GM19468 (cell line): Measurements from ENCODE around the gene ASAP2.

ENCODE experiments used
- ATAC-seq: cut with Tn5 transposase; IDR thresholded peaks from one replicate; pipeline ENCODE4 v1.9.1; 2021; ENCODE audit warnings: mild to moderate bottlenecking, moderate library complexity, moderate number of reproducible peaks; ENCODE audit not compliant: unreplicated experiment; ENCODE audit errors: extremely low read depth

The ASAP2 gene

GRCh38 chr2:9364791-9365497 is 158.3 kb downstream of the ASAP2 start:
- ATAC-seq, result no peak

GRCh38 chr2:9365498-9366019 is 158.9 kb downstream of the ASAP2 start:
- ATAC-seq, result no peak

DNA sequence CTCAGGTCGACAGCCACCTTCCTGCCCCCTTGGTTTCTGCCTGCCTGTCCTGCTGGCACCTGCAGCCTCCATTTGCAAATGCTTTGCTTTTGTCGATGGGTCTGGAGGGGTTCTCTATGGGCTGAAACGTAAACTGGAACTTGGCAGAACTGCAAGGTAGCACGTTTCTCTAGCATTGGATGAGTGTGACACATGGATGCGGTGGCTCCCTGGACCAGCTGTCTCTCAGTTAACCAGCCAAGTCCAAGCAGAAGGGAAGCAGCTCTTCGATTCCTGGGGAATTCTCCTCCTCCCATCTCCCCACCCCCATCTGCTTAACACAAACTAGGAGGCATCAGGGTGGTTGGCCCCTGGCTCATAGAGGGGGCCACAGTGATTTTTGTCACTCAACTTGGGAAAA is 159.4 kb downstream of the ASAP2 start:
- no peak for ATAC-seq

DNA sequence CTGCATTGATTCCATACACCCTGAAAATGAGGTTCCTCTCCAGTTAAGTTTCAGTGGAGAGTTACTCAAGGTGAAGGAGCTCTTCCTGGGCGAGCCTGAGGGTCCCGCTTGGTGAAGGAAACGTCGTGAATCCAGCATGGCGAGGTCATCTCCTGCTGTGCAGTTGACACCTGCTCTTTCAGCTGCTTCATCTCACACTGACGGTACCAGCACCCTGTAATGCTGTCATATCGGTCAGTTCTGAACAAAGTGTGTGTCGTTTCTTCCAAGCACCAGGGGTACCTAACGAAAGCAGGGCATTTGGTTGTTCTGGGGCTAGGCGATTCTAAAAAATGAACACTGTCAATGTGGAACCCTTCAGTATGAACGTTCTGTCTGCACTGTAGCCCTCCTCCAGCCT is 164.1 kb downstream of the ASAP2 start:
- ATAC-seq, result no peak

- no peak for ATAC-seq
These were observed 166.4 kb downstream of the ASAP2 start for GRCh38 chr2:9373047-9373446.

GRCh38 chr2:9373476-9373875 is 166.9 kb downstream of the ASAP2 start:
- ATAC-seq, result no peak

DNA sequence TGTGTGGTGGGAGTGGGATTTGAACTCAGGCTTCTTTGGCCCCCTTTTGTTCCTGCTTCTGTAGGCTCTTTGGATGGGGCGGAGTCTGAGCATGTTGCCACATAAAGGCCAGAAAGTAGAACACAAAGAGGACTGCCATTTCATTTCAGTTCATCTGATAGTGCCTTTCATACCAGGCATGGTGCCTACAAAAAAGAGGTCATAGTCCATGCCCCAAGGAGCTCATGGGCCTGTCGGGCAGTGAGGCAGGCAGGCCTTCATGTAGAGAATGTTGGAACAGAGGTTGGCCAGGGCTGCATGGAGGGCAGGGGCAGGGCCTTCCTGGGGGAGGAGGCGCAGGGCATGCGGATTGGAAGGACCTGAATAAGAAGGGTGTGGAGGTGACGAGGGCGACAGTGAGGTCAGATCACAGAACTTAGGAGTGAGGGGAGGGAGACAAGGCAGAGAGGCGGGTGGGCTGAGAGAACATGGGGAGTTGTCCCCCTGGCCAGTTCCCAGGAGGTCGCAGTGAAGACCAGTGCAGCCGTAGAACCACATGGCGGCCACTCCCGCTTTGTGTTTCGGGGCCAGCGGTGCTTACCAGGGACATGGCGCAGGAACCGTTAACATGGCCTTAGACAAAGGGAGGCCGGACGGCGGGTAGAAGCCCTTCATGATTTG is 167.6 kb downstream of the ASAP2 start:
- ATAC-seq, result no peak

GRCh38 chr2:9375857-9376428 is 169.3 kb downstream of the ASAP2 start:
- ATAC-seq, result no peak

DNA sequence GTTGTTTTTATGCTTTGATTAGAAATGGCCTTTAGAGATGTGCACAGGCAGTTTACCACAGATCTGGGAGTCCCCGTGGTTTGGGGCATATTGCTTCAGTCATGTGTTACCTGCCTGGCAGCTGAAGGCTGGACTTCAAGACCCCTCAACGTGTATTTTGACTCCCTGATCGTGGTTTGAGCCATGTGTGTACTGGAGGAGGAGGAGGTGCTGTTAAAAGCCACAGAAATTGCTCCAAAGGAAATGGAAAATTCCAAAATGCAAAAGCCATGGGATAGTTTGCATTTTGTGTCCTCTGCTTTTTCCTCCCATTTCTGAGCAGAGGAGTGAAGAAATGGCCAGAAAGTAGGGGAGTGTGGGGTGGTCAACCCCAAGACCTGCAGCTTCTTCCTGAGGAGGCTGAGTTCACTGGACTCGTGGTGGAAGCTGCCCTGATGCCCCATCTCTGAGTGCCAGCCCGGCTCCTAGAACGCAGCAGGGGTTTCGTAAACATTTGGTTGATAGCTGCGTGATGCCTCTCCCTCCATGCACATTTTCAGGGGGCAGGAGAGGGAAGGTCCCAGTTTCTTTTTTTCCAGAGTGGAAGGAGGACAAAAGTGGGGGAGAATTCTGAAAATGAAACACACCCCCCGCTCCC is 171.0 kb downstream of the ASAP2 start:
- ATAC-seq, result no peak

DNA sequence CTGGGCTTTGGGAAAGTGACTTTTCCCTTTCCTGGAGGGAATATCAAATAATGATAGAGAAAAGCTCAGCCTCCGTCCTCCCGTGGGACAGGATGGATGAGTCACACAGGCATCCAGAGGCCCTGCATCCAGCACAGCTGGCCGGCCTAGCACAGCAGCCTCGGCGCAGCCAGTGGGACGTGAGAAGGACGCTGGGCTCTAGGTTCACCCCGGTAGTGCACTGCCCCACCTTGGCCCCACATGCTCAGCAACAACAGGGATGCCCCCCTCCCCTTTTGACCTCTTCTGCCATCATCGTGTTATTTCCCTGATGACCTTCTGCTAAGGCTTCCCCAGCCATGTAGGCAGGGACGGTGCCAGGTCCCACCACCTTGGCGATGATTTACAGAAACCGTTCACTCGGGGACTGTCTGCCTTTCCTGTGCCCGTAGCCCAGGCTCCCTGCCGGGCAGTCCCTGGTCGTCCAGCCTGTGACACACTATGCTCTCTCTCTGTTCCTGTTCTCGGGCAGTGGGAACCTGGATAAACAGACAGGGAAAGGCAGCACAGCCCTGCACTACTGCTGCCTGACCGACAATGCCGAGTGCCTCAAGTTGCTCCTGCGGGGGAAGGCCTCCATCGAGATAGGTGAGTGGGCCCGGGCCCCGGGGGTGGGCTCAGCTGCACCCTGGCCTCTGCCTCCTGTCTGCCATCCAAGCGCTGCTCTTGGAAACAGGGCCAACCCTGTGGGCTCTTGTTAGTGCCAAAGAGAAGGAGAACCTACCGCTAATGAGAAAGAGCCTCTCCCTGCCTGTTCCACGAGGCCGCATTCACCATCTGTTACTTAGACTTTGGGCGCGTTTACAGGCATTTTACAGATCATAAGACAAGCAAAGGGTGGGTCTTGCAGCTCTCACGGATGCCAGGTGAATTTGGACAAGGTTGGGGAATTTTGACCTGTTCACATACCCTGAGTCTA is 172.1 kb downstream of the ASAP2 start:
- ATAC-seq, result no peak

DNA sequence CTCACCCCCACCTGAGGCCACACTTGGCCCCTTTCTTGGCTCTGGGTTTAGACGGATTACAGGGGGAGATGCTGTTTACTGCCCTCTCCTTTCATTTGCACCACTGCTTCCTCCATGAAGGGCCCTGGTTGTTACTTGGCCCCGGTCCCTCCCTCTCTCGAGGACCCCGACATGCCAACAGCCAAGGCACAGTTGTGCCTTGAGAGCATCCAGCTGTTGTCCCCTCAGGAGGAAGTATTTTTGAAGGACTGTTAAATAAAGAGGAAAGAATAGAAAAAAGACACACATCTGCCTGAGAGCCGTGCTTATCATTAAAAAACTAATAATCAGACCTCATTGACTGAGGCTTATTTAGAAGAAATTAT is 172.8 kb downstream of the ASAP2 start:
- no peak for ATAC-seq

- no peak for ATAC-seq
These were observed 174.4 kb downstream of the ASAP2 start for GRCh38 chr2:9380702-9381628.

DNA sequence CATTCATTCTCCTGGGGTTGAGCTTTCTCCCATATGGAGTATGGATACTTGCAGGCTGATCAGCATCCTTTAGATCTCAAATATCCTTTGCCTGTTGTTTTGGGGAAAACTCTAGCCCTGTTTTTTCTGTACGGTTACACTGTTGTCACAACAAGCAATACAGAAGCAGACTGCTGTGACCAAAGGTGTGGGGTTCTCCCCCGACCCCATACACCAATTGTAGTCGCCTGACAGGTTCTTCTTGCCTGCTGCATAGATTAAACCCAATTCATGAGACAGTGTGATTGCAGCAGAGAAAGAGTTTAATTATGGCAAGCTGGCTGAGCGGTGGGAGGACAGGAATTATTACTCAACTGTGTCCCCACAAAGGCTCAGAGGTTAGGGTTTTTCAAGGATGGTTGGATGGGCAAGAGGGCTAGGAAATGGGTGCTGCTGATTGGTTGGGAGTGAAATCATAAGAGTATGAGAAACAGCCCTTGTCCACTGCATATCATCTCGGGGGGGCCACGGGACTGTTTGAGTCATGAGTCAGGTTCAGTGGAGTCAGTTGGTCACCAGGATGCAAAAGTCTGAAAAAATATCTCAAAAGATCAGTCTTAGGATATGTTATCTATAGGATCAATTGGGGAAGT is 176.1 kb downstream of the ASAP2 start:
- no peak for ATAC-seq

DNA sequence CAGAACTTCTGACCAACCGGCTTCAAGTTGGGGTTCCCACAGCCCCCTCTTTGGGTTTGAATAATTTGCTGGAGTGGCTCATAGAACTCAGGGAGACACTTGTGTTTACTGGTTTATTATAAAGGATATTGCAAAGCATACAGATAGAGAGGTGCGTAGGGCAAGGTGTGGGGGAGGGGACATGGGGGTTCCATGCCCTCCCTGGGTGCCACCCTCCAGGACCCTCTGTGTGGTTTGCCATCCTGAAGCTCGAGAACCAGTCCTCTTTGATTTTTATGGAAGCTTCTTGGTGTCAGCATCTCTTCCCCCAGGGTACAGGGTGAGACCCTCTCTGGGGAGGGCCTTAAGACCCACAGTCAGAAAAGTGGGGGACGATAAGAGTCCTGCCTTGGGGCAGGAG is 177.9 kb downstream of the ASAP2 start:
- ATAC-seq, result no peak

DNA sequence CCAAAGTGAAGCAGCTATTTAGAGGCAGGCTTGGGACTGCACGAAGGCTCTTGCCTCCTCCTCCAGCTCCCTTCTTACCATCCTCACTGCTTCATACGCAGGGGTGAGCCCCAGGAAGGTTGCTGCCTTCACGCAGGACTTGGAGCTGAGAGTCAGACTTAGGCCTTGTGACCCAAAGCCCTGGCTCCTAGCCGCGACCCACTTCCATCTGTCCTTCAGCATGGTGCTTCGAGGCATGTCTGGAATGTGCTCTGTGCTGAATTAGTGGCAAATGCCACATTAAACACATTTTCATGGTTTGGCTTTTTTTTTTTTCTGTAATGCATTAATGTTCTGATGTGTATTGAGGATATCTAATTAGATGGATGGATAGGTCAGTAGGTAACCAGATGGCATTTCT is 179.2 kb downstream of the ASAP2 start:
- ATAC-seq, result no peak

GRCh38 chr2:9388199-9388681 is 181.6 kb downstream of the ASAP2 start:
- no peak for ATAC-seq

DNA sequence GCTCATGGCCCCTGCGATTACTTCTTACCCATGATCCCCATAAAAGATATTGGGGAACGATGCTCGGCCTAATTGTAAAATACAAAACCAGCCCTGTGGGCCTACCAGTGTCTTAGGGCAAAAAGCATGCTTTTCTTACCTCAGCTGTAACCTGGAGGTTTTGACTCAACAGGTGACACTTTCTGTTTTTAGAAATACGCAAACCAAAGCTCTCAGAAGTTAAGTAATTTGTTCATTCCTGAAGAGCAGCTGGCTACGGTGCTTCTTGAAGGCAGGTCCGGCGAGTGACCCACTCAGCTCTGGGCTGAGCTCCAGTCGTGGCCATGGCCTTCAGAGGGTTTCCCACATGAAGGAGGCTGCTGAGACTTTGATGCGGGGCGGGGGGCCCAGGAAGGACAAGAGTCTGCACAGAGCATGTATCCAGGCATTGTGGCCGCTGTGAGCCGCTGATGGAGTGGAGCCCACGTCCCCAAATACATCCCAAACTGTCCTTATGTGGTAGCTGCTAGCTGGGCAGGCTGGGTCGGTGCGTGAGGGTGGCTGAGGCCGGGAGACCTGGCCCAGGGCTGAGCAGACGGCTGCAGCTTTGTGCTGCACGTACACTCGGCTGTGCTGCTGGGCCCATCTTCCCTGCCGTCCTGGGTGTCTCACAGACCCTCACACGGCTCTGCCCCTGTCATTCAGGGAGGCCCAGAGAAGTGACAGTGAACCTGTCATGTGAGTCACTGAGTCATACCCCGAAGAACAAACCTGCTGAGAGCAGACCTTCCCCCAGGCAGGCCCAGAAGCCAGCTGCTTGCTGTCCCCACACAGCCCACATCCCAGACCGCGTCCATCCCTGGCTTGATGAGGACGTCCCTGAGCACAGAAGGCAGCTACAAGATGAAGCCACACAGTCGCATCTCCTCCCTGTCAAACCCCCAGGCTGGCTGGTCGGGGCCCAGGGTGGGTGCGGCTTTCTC is 182.6 kb downstream of the ASAP2 start:
- no peak for ATAC-seq
